Measurements from ENCODE around the gene RUNX2. TPM values are rescaled to one million over a fixed set of nuclear protein-coding genes. Genes with fewer than 3 reads are reported as not detected.
A peak's percentile ranks its signal among the peaks of the same experiment; 100 is the strongest.

The RUNX2 gene
- total and polyA plus RNA-seq, 12 donors, result 0.28 to 4.5 (median 1.8) TPM

DNA sequence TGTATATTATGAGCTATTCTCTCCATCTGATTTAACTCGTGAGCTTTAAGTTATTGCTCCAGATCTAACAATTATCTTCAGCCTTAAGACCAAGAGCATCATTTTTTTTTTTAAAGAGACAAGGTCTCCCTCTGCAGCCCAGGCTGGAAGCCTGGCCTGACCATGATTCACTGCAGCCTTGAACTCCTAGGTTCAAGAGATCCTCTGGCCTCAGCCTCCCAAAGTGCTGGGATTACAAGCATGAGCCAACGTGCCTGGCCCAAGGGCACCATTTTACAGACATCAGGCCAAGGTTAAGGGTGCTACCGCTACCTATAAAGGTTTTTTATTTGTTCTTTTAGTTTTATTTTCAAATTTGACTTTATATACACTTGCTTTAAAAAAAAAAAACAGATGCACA, 47.3 kb downstream of the RUNX2 start:
- peaks cover 3 to 38% of the 10 kb centered on the region in 2 donors for H3K4me1 ChIP-seq (replicated peaks in 1 of 2)
- DNase-seq, result peak in 6 of 7 donors; percentile 34 to 51 (median 41)
- peak overlapping the region in 1 of 5 donors; percentile 98 for H3K27ac ChIP-seq
- H3K36me3 ChIP-seq (replicated peaks in 1 of 2), result no peaks in the 10 kb centered on the region
- intact Hi-C loops (cut with DNase I), result no loop called here
- TF ChIP-seq, protein P1, sequence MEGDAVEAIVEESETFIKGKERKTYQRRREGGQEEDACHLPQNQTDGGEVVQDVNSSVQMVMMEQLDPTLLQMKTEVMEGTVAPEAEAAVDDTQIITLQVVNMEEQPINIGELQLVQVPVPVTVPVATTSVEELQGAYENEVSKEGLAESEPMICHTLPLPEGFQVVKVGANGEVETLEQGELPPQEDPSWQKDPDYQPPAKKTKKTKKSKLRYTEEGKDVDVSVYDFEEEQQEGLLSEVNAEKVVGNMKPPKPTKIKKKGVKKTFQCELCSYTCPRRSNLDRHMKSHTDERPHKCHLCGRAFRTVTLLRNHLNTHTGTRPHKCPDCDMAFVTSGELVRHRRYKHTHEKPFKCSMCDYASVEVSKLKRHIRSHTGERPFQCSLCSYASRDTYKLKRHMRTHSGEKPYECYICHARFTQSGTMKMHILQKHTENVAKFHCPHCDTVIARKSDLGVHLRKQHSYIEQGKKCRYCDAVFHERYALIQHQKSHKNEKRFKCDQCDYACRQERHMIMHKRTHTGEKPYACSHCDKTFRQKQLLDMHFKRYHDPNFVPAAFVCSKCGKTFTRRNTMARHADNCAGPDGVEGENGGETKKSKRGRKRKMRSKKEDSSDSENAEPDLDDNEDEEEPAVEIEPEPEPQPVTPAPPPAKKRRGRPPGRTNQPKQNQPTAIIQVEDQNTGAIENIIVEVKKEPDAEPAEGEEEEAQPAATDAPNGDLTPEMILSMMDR (IDR thresholded peaks at IDR 0.05), result peak in 1 of 6 experiments; percentile 7
- TF ChIP-seq POLR2A (IDR thresholded peaks at IDR 0.05), result no peak
- H3K4me3 ChIP-seq, result no peak overlapping the region
- H3K9me3 ChIP-seq (replicated peaks in 1 of 3), result no peaks in the 10 kb centered on the region
- no peaks in the 10 kb centered on the region for H3K27me3 ChIP-seq
- WGBS, 4 donors, result 37 to 44% (median 42%) methylated on average over 3 of the region's 3 CpGs

DNA sequence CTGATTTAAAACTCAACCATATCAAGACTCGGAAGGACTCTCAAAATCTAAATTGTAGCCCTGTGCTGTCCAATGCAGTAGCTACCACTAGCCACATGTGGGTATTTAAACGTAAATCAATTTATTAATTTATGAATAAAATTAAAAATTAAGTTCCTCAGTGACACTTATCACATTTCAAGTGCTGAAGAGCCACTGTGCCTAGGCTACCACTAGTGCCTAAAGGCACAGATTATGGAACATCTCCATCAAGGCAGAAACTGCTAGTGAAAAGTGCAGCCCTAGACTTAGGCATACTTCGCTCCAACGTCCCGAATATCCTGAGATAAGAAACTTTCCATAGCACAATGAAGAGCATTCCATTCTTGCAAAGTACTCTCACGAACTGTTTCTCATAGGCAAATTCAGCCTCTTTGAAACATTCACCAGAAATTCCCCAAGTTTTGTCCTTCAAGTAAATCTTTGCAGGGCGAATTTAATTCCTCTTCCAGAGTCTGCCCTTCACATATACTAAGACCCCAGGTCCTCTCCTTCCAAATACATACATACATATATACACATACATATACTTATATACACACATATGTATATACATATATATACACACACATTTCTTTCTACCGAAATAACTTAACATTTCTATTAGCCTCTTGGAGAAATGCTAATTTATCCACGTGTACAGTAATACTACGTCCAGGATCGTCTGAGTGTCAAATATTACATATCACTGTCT, 48.3 kb downstream of the RUNX2 start:
- H3K4me3 ChIP-seq, result peak overlapping the region in 2 of 4 donors; percentile 44 to 57
- H3K27me3 ChIP-seq, result no peaks in the 10 kb centered on the region
- H3K4me1 ChIP-seq (replicated peaks in 1 of 2), result peaks cover 0 to 27% of the 10 kb centered on the region in 2 donors
- DNase-seq, result peak in 1 of 7 donors; percentile 5
- no peaks in the 10 kb centered on the region for H3K9me3 ChIP-seq (replicated peaks in 1 of 3)
- WGBS, 4 donors, result 14 to 24% (median 22%) methylated on average over 11 of the region's 11 CpGs
- no peak for TF ChIP-seq POLR2A (IDR thresholded peaks at IDR 0.05)
- TF ChIP-seq, protein P1 (IDR thresholded peaks at IDR 0.05), result peak in 1 of 6 experiments; percentile 16
- intact Hi-C loops (cut with DNase I), result no loop called here
- peak overlapping the region; percentile 91 to 98 (median 96) for H3K27ac ChIP-seq
- no peaks in the 10 kb centered on the region for H3K36me3 ChIP-seq (replicated peaks in 1 of 2)

DNA sequence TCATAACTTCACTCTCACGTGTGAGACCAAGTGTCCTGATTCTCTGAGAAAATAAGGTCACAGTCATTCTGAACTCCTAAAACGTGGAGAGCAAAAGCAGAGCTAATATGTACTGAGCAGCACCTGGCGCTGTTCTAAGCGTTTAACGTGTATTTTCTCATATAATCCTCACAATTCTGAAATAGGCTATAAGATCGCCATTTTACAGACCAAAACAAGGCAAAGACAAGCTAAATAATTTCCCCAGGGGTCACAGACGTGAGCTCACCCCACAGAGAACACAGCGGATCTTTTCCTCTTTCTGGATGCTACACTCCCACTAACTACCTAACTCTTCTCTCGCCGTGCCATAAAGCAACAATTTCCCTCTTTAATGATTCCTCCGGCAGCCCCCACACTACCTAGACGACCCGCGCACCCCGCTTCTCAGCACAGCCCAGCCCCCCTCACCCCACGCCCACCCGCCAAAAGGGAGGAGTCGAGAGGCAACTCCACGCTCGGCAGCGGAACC, 49.0 kb downstream of the RUNX2 start:
- no peaks in the 10 kb centered on the region for H3K27me3 ChIP-seq
- H3K9me3 ChIP-seq (replicated peaks in 1 of 3), result no peaks in the 10 kb centered on the region
- peaks cover 0 to 24% of the 10 kb centered on the region in 2 donors for H3K4me1 ChIP-seq (replicated peaks in 1 of 2)
- H3K36me3 ChIP-seq (replicated peaks in 1 of 2), result no peaks in the 10 kb centered on the region
- no peak for TF ChIP-seq POLR2A (IDR thresholded peaks at IDR 0.05)
- TF ChIP-seq, protein P1 (IDR thresholded peaks at IDR 0.05), result no peak
- peak overlapping the region; percentile 91 to 98 (median 96) for H3K27ac ChIP-seq
- WGBS, 4 donors, result 0 to 2% (median 1%) methylated on average over 11 to 21 of the region's 21 CpGs
- H3K4me3 ChIP-seq, result peak overlapping the region; percentile 44 to 71 (median 58)
- DNase-seq, result peak in 2 of 7 donors; percentile 18
- intact Hi-C loops (cut with DNase I), result no loop called here

DNA sequence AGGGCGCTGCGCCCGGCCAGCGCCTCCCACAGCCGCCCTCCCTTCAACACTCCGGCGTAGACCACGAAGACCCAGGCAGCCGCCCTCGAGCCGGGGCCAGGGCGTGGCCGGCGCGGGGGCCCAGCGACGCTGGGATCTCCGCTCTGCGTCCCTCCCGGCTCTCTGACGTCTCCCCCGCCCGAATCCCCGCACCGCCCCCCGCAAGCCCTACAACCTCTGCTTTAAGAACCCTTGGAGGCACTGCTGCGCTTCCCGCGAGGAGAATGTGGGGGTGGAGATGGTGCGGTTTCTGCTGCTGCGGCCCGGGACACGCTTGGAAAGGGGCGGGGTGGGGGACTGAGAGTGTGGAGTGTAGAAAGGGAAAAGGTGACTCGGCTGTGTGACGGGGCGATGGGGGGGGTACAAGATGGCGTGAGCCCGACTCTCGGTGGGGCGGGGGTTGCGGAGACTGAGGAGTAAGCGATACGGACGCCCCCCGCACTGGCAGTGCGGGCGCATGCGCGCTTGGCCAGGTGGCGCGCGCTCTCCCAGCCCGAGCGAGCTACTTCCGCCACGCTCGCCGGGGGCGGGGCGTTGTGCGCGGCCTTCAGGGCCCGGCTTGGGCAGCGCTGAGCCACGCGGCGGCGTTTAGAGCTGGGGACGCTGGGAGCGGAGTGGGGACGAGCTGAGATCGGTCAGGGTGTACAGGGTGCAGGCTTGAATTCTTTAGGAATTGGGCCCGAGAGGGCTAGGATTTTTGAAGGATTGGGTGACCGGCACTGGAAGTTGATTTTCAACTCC, 49.6 kb downstream of the RUNX2 start, which contains the start of gene SUPT3H:
SUPT3H (minus strand) TSS at position 381 of the 780 bp plus-strand sequence.
- H3K27me3 ChIP-seq, result no peaks in the 10 kb centered on the region
- H3K4me1 ChIP-seq (replicated peaks in 1 of 2), result peaks cover 0 to 24% of the 10 kb centered on the region in 2 donors
- H3K27ac ChIP-seq, result peak within 1 kb of the TSS; percentile 91 to 98 (median 96)
- peak within 1 kb of the TSS; percentile 44 to 71 (median 58) for H3K4me3 ChIP-seq
- intact Hi-C loops (cut with DNase I), result no loop called here
- WGBS, 4 donors, result 0 to 1% (median 0%) methylated on average over 6 to 75 of the region's 75 CpGs
- peak; percentile 90 to 96 (median 94) for DNase-seq
- H3K9me3 ChIP-seq (replicated peaks in 1 of 3), result no peaks in the 10 kb centered on the region
- TF ChIP-seq, protein P1 (IDR thresholded peaks at IDR 0.05), result peak in 2 of 6 experiments; percentile 19 to 38
- peak; percentile 51 to 77 for TF ChIP-seq POLR2A (IDR thresholded peaks at IDR 0.05)
- no peaks in the 10 kb centered on the region for H3K36me3 ChIP-seq (replicated peaks in 1 of 2)
